GM18498 (cell line): ENCODE measurements around the gene FGD2.
"Not testable (repeated sequence)": the region's sequence is repeated elsewhere in the genome, so short reads cannot be mapped to it uniquely, and the experiment has no call there.

Experiments
- ATAC-seq: cut with Tn5 transposase; IDR thresholded peaks from one replicate; pipeline ENCODE4 v1.9.1; 2021; ENCODE audit warnings: mild to moderate bottlenecking, moderate library complexity; ENCODE audit not compliant: unreplicated experiment

The FGD2 gene

GRCh38 chr6:36989264-36989663, 16.2 kb upstream of the FGD2 start:
- no peak for ATAC-seq

- not testable (repeated sequence) for ATAC-seq
These were observed 15.1 kb upstream of the FGD2 start for GRCh38 chr6:36990401-36990800.

- ATAC-seq, result no peak
These were observed 7.4 kb upstream of the FGD2 start for GRCh38 chr6:36997811-36998722.

GRCh38 chr6:36998723-36999038, 6.8 kb upstream of the FGD2 start:
- no peak for ATAC-seq

- no peak for ATAC-seq
These were observed 6.2 kb upstream of the FGD2 start for GRCh38 chr6:36999061-36999750.

- ATAC-seq, result no peak
These were observed 5.7 kb upstream of the FGD2 start for GRCh38 chr6:36999751-37000125.

GRCh38 chr6:37004044-37004980, 1.1 kb upstream of the FGD2 start:
- peak; percentile 31 for ATAC-seq

- ATAC-seq, result peak; percentile 7
These were observed 542 bp downstream of the FGD2 start for GRCh38 chr6:37005827-37006567.

GRCh38 chr6:37006793-37007339, 1.4 kb downstream of the FGD2 start:
- ATAC-seq, result no peak

GRCh38 chr6:37007340-37008043, 2.0 kb downstream of the FGD2 start:
- no peak for ATAC-seq

- no peak for ATAC-seq
These were observed 3.3 kb downstream of the FGD2 start for GRCh38 chr6:37008484-37009465.

GRCh38 chr6:37010402-37010892, 5.0 kb downstream of the FGD2 start:
- no peak for ATAC-seq

- no peak for ATAC-seq
These were observed 6.4 kb downstream of the FGD2 start for GRCh38 chr6:37011656-37012378.

GRCh38 chr6:37013516-37014491, 8.3 kb downstream of the FGD2 start:
- no peak for ATAC-seq

- no peak for ATAC-seq
These were observed 9.2 kb downstream of the FGD2 start for GRCh38 chr6:37014667-37015066.

- no peak for ATAC-seq
These were observed 10.1 kb downstream of the FGD2 start for GRCh38 chr6:37015532-37015931.
